Measurements from ENCODE around the gene HACL1.

GRCh38 chr3:15535732-15536131 is 65.6 kb downstream of the HACL1 start:
- TF ChIP-seq POLR2A (IDR thresholded peaks at IDR 0.05) (no peak), CTCF (IDR thresholded peaks at IDR 0.05) (no peak), POLR2AphosphoS5 (IDR thresholded peaks at IDR 0.05; ENCODE audit: insufficient read depth in 1 of 2, low read depth in 1 of 2) (no peak)
